Measurements from ENCODE around the gene BCL2.

DNA sequence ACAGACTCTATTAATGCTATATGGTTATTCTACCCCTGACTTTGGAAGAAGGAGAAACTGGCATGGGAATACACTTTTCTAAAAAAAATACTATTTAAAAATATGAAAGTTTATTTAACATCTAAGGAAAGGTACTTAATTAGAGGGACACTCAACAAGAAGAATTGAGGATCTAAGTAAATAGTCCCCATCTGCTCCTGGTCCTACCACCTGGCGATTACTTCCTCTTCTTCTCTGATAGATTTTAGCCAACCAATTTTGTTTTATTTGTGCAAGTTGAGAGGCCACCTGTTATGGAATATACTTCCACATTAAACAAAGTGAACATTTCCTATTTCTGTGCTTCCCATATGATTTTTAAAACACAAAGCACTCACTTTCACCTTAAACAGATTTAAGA, 111.7 kb downstream of the BCL2 start:
- TF ChIP-seq, protein P1, sequence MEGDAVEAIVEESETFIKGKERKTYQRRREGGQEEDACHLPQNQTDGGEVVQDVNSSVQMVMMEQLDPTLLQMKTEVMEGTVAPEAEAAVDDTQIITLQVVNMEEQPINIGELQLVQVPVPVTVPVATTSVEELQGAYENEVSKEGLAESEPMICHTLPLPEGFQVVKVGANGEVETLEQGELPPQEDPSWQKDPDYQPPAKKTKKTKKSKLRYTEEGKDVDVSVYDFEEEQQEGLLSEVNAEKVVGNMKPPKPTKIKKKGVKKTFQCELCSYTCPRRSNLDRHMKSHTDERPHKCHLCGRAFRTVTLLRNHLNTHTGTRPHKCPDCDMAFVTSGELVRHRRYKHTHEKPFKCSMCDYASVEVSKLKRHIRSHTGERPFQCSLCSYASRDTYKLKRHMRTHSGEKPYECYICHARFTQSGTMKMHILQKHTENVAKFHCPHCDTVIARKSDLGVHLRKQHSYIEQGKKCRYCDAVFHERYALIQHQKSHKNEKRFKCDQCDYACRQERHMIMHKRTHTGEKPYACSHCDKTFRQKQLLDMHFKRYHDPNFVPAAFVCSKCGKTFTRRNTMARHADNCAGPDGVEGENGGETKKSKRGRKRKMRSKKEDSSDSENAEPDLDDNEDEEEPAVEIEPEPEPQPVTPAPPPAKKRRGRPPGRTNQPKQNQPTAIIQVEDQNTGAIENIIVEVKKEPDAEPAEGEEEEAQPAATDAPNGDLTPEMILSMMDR (IDR thresholded peaks at IDR 0.05) = no peak
- no peak for TF ChIP-seq EP300 (IDR thresholded peaks at IDR 0.05)

All from ovary (tissue), 3 donors.